ENCODE measurements around the gene NUDCD2.
"Not testable (repeated sequence)": the region's sequence is repeated elsewhere in the genome, so short reads cannot be mapped to it uniquely, and the experiment has no call there.

Gene NUDCD2

GRCh38 chr5:163456840-163457239, 3.1 kb downstream of the NUDCD2 start:
- Histone ChIP-seq H3K27me3 (ENCODE audit: insufficient read depth, poor library complexity, severe bottlenecking) (no peaks in the 10 kb centered on the region), H3K4me3 (replicated peaks; ENCODE audit: insufficient read depth, low read length) (no peak overlapping the region), H3K27ac (replicated peaks) (no peak overlapping the region)
- no peak for DNase-seq (ENCODE audit: low read depth in 1 of 2, low spot score in 1 of 2)
- TF ChIP-seq, protein P1, sequence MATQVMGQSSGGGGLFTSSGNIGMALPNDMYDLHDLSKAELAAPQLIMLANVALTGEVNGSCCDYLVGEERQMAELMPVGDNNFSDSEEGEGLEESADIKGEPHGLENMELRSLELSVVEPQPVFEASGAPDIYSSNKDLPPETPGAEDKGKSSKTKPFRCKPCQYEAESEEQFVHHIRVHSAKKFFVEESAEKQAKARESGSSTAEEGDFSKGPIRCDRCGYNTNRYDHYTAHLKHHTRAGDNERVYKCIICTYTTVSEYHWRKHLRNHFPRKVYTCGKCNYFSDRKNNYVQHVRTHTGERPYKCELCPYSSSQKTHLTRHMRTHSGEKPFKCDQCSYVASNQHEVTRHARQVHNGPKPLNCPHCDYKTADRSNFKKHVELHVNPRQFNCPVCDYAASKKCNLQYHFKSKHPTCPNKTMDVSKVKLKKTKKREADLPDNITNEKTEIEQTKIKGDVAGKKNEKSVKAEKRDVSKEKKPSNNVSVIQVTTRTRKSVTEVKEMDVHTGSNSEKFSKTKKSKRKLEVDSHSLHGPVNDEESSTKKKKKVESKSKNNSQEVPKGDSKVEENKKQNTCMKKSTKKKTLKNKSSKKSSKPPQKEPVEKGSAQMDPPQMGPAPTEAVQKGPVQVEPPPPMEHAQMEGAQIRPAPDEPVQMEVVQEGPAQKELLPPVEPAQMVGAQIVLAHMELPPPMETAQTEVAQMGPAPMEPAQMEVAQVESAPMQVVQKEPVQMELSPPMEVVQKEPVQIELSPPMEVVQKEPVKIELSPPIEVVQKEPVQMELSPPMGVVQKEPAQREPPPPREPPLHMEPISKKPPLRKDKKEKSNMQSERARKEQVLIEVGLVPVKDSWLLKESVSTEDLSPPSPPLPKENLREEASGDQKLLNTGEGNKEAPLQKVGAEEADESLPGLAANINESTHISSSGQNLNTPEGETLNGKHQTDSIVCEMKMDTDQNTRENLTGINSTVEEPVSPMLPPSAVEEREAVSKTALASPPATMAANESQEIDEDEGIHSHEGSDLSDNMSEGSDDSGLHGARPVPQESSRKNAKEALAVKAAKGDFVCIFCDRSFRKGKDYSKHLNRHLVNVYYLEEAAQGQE (IDR thresholded peaks at IDR 0.05; ENCODE audit: insufficient replicate concordance, low read depth) = no peak
- TF ChIP-seq POLR2AphosphoS5 (IDR thresholded peaks at IDR 0.05; ENCODE audit: low read depth) (no peak), SPI1 (IDR thresholded peaks at IDR 0.05; ENCODE audit: borderline replicate concordance, low read depth) (no peak), GABPA (IDR thresholded peaks at IDR 0.05; ENCODE audit: low read depth) (no peak)
- TF ChIP-seq, protein P2, sequence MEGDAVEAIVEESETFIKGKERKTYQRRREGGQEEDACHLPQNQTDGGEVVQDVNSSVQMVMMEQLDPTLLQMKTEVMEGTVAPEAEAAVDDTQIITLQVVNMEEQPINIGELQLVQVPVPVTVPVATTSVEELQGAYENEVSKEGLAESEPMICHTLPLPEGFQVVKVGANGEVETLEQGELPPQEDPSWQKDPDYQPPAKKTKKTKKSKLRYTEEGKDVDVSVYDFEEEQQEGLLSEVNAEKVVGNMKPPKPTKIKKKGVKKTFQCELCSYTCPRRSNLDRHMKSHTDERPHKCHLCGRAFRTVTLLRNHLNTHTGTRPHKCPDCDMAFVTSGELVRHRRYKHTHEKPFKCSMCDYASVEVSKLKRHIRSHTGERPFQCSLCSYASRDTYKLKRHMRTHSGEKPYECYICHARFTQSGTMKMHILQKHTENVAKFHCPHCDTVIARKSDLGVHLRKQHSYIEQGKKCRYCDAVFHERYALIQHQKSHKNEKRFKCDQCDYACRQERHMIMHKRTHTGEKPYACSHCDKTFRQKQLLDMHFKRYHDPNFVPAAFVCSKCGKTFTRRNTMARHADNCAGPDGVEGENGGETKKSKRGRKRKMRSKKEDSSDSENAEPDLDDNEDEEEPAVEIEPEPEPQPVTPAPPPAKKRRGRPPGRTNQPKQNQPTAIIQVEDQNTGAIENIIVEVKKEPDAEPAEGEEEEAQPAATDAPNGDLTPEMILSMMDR (IDR thresholded peaks at IDR 0.05; ENCODE audit: insufficient read depth, low read length) = no peak

GRCh38 chr5:163456029-163456589, 3.8 kb downstream of the NUDCD2 start:
- no peak for DNase-seq (ENCODE audit: low read depth in 1 of 2, low spot score in 1 of 2)
- Histone ChIP-seq H3K4me3 (replicated peaks; ENCODE audit: insufficient read depth, low read length) (no peak overlapping the region), H3K27me3 (ENCODE audit: insufficient read depth, poor library complexity, severe bottlenecking) (no peaks in the 10 kb centered on the region), H3K27ac (replicated peaks) (no peak overlapping the region)
- TF ChIP-seq POLR2AphosphoS5 (IDR thresholded peaks at IDR 0.05; ENCODE audit: low read depth) (no peak), SPI1 (IDR thresholded peaks at IDR 0.05; ENCODE audit: borderline replicate concordance, low read depth) (no peak)

DNA sequence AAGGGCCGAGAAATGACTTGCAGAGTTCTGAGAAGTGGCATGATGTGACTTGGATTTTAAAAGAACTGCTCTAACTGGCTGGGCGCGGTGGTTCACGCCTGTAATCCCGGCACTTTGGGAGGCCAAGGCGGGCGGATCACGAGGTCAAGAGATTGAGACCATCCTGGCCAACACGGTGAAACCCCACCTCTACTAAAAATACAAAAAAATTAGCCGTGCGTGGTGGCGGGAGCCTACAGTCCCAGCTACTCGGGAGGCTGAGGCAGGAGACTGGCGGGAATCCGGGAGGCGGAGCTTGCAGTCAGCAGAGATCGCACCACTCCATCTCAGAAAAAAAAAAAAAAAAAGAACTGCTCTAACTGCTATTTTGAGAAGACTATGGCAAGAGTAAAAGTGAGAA, 4.5 kb downstream of the NUDCD2 start:
- not testable (repeated sequence) for H3K27me3 ChIP-seq (ENCODE audit: insufficient read depth, poor library complexity, severe bottlenecking); H3K4me3 ChIP-seq (replicated peaks; ENCODE audit: insufficient read depth, low read length); DNase-seq (ENCODE audit: low read depth in 1 of 2, low spot score in 1 of 2); H3K27ac ChIP-seq (replicated peaks)

- Histone ChIP-seq H3K4me3 (replicated peaks; ENCODE audit: insufficient read depth, low read length) (no peak overlapping the region), H3K27ac (replicated peaks) (no peak overlapping the region), H3K27me3 (ENCODE audit: insufficient read depth, poor library complexity, severe bottlenecking) (no peaks in the 10 kb centered on the region)
- DNase-seq (ENCODE audit: low read depth in 1 of 2, low spot score in 1 of 2) = no peak
- no peak for TF ChIP-seq POLR2AphosphoS5 (IDR thresholded peaks at IDR 0.05; ENCODE audit: low read depth)
Observed at GRCh38 chr5:163453705-163454104, 6.2 kb downstream of the NUDCD2 start.

DNA sequence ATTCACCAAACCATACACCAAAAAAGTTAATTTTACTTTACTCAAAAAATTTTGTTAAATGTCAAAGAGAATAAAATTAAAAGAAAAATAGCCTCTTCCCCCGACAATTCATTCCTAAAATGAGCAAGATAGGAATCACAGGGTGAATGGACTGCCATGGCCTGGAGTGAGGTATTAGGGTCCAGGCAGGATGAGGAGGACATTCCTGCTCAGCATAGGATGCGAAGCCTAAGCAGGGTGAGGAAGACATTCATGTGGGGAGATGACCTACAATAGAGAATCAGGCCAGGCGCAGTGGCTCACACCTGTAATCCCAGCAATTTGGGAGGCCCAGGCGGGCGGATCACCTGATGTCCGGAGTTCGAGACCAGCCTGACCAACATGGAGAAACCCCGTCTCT, 8.4 kb downstream of the NUDCD2 start:
- TF ChIP-seq SPI1 (IDR thresholded peaks at IDR 0.05; ENCODE audit: borderline replicate concordance, low read depth) (no peak), POLR2AphosphoS5 (IDR thresholded peaks at IDR 0.05; ENCODE audit: low read depth) (no peak), GABPA (IDR thresholded peaks at IDR 0.05; ENCODE audit: low read depth) (no peak)
- TF ChIP-seq, protein P2 (IDR thresholded peaks at IDR 0.05; ENCODE audit: insufficient read depth, low read length) = no peak
- TF ChIP-seq, protein P1 (IDR thresholded peaks at IDR 0.05; ENCODE audit: insufficient replicate concordance, low read depth) = no peak

More for the DNA sequence above, 8.4 kb downstream of the NUDCD2 start:
- H3K27me3 ChIP-seq (ENCODE audit: insufficient read depth, poor library complexity, severe bottlenecking) = no peaks in the 10 kb centered on the region
- no peak overlapping the region for H3K4me3 ChIP-seq (replicated peaks; ENCODE audit: insufficient read depth, low read length)
- no peak overlapping the region for H3K27ac ChIP-seq (replicated peaks)
- DNase-seq (ENCODE audit: low read depth in 1 of 2, low spot score in 1 of 2) = no peak

Measured in HL-60 (cell line).